Endodermal cell (in vitro differentiated cells): ENCODE results near the gene CES4A. TPM values are rescaled to one million over a fixed set of nuclear protein-coding genes. Genes with fewer than 3 reads are reported as not detected.
"Not testable (repeated sequence)": the region's sequence is repeated elsewhere in the genome, so short reads cannot be mapped to it uniquely, and the experiment has no call there.

Experiments used
- DNase-seq: peaks from one replicate; pipeline ENCODE4 v3.0.0-alpha.2; 2017
- H3K27ac ChIP-seq: 2 replicates; pipeline ENCODE4 v1.5.1; 2013; ENCODE audit warnings: mild to moderate bottlenecking, low read depth, low read length, moderate library complexity
- H3K27me3 ChIP-seq: 2 replicates; pipeline ENCODE4 v1.6.1; 2013; ENCODE audit warnings: mild to moderate bottlenecking, low read length, moderate library complexity; ENCODE audit not compliant: insufficient read depth, control insufficient read depth, poor library complexity, severe bottlenecking
- H3K36me3 ChIP-seq: 2 replicates; pipeline ENCODE4 v1.7.0; 2013; ENCODE audit warnings: mild to moderate bottlenecking, low read length, moderate library complexity; ENCODE audit not compliant: control insufficient read depth, insufficient read depth
- H3K4me1 ChIP-seq: one replicate; pipeline ENCODE4 v1.7.0; 2013; ENCODE audit warnings: low read length; ENCODE audit not compliant: control insufficient read depth, insufficient read depth
- H3K4me3 ChIP-seq: 2 replicates; pipeline ENCODE4 v1.5.1; 2013; ENCODE audit warnings: mild to moderate bottlenecking, low read length, moderate library complexity
- H3K9ac ChIP-seq: 2 replicates; pipeline ENCODE4 v1.6.1; 2013; ENCODE audit warnings: mild to moderate bottlenecking, low read length, moderate library complexity; ENCODE audit not compliant: poor library complexity, severe bottlenecking; ENCODE audit errors: extremely low read depth
- H3K9me3 ChIP-seq: 2 replicates; pipeline ENCODE4 v1.6.1; 2013; ENCODE audit warnings: mild to moderate bottlenecking, low read length, moderate library complexity; ENCODE audit not compliant: control insufficient read depth
- H3K27ac Mint-ChIP-seq: 2 replicates; pipeline ENCODE4 v1.8.0; 2020; ENCODE audit warnings: mixed read lengths
- H3K27me3 Mint-ChIP-seq: 2 replicates; pipeline ENCODE4 v1.8.0; 2021; ENCODE audit warnings: mild to moderate bottlenecking, mixed read lengths; ENCODE audit not compliant: insufficient read depth
- H3K36me3 Mint-ChIP-seq: 2 replicates; pipeline ENCODE4 v1.8.0; 2020; ENCODE audit warnings: low read depth, mixed read lengths
- H3K4me1 Mint-ChIP-seq: 2 replicates; pipeline ENCODE4 v1.8.0; 2020; ENCODE audit warnings: mixed read lengths
- H3K4me3 Mint-ChIP-seq: 2 replicates; pipeline ENCODE4 v1.8.0; 2020; ENCODE audit warnings: mild to moderate bottlenecking, moderate library complexity, mixed read lengths
- H3K9me3 Mint-ChIP-seq: 2 replicates; pipeline ENCODE4 v1.8.0; 2020; ENCODE audit warnings: mild to moderate bottlenecking, mixed read lengths
- CTCF ChIP-seq: fragments of 200-600 bp; sonication (generic); conservative IDR thresholded peaks from 2 replicates; pipeline ENCODE4 v1.5.0; 2021; ENCODE audit warnings: antibody characterized with exemption, mild to moderate bottlenecking
- WGBS, 2 experiments: methylation state at CpG; one replicate each; pipeline versions ENCODE4 v1.1.5 to v1.1.7; 2013; ENCODE audit warnings: missing lambda C conversion rate in 2 of 2, mixed read lengths in 1 of 2; ENCODE audit not compliant: insufficient coverage in 1 of 2, insufficient read length in 1 of 2; 5-methylcytosine and 5-hydroxymethylcytosine counted together
- total RNA-seq, 2 donors: library from RNA; stranded (reverse); fragmentation: NEBNext Ultra II Directional in 1 of 2; extraction: Animal tissue kit (Norgen Biotek cat#: 25700) in 1 of 2; gene quantifications; 2 replicates in 1 of 2; 3 replicates in 1 of 2; pipeline ENCODE4 v1.2.1, GENCODE V29; 2021

The CES4A gene
- total RNA-seq, 2 donors from 2014 or later: 3.0 to 3.8 TPM

- no peak overlapping the region for H3K4me3 Mint-ChIP-seq
- Histone ChIP-seq H3K27me3 (no peaks in the 10 kb centered on the region), H3K4me3 (no peak overlapping the region), H3K9me3 (no peaks in the 10 kb centered on the region), H3K9ac (no peak overlapping the region), H3K36me3 (no peaks in the 10 kb centered on the region), H3K4me1 (no peaks in the 10 kb centered on the region), H3K27ac (no peak overlapping the region)
- WGBS, 2 experiments: 80 to 97% methylated on average over 1 to 6 of the region's 6 CpGs
- H3K9me3 Mint-ChIP-seq: no peaks in the 10 kb centered on the region
- no peak for DNase-seq
- no peak for TF ChIP-seq CTCF
- no peaks in the 10 kb centered on the region for H3K36me3 Mint-ChIP-seq
- H3K27ac Mint-ChIP-seq: no peak overlapping the region
- no peaks in the 10 kb centered on the region for H3K4me1 Mint-ChIP-seq
- peaks cover 5% of the 10 kb centered on the region for H3K27me3 Mint-ChIP-seq
These were observed 1.8 kb upstream of the CES4A start for GRCh38 chr16:66986559-66986958.

- Histone ChIP-seq H3K4me3 (no peak overlapping the region), H3K4me1 (no peaks in the 10 kb centered on the region), H3K9ac (no peak overlapping the region), H3K9me3 (no peaks in the 10 kb centered on the region), H3K36me3 (no peaks in the 10 kb centered on the region), H3K27ac (no peak overlapping the region), H3K27me3 (no peaks in the 10 kb centered on the region)
- no peak for TF ChIP-seq CTCF
- Mint-ChIP-seq H3K4me3 (no peak overlapping the region), H3K4me1 (no peaks in the 10 kb centered on the region), H3K9me3 (no peaks in the 10 kb centered on the region), H3K36me3 (no peaks in the 10 kb centered on the region), H3K27me3 (peaks cover 10% of the 10 kb centered on the region), H3K27ac (no peak overlapping the region)
- WGBS, 2 experiments: 86 to 100% methylated on average over 1 to 2 of the region's 2 CpGs
- DNase-seq: no peak
These were observed 3.2 kb downstream of the CES4A start for GRCh38 chr16:66991545-66992077.

- H3K4me1 Mint-ChIP-seq, H3K9ac ChIP-seq, H3K27ac Mint-ChIP-seq, H3K27ac ChIP-seq, H3K9me3 ChIP-seq, H3K4me3 Mint-ChIP-seq, H3K9me3 Mint-ChIP-seq, DNase-seq, H3K36me3 Mint-ChIP-seq, H3K4me3 ChIP-seq, H3K36me3 ChIP-seq, H3K27me3 ChIP-seq, H3K4me1 ChIP-seq: not testable (repeated sequence)
- H3K27me3 Mint-ChIP-seq: peaks cover 20% of the 10 kb centered on the region
- WGBS, 2 experiments: 97 to 98% methylated on average over 5 to 11 of the region's 12 CpGs
These were observed 5.2 kb downstream of the CES4A start for GRCh38 chr16:66993558-66993957.
